ENCODE results near the gene MGST3.
"Not testable (repeated sequence)": the region's sequence is repeated elsewhere in the genome, so short reads cannot be mapped to it uniquely, and the experiment has no call there.

Gene MGST3

DNA sequence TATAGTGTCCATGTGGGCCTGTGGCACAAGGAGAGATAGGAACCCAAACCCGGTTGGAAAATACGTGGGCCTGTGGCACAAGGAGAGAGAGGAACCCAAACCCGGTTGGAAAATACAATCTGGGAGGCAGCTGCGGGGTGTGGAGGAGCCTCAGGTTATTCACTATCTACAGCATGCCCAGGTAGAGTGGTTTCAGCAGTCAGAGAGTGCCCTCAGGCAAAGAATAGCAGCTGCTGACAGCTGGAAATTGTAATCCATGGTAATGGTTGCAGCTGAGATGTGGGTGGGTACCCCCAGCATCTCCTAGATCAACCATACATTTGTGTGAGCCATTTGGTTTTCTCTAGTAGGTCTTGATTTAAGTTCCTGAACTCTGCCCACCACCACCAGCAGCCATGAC is 25.8 kb upstream of the MGST3 start:
- peaks cover 2% of the 10 kb centered on the region; the same call in 1 of the 2 replicates for H3K4me1 ChIP-seq (ENCODE audit: insufficient read depth, low read length)
- no peak overlapping the region for H3K4me3 ChIP-seq (ENCODE audit: low read length)
- H3K36me3 ChIP-seq (ENCODE audit: insufficient read depth, low read length): no peaks in the 10 kb centered on the region
- H3K9ac ChIP-seq (ENCODE audit: low read depth, low read length): no peak overlapping the region
- no peaks in the 10 kb centered on the region for H3K9me3 ChIP-seq (ENCODE audit: insufficient read depth, low read depth, low read length)
- no peaks in the 10 kb centered on the region for H3K27me3 ChIP-seq (ENCODE audit: insufficient read depth, low read length)
- H3K27ac ChIP-seq (ENCODE audit: low read depth, low read length): no peak overlapping the region
- WGBS: 94% methylated on average over 4 of the region's 4 CpGs

DNA sequence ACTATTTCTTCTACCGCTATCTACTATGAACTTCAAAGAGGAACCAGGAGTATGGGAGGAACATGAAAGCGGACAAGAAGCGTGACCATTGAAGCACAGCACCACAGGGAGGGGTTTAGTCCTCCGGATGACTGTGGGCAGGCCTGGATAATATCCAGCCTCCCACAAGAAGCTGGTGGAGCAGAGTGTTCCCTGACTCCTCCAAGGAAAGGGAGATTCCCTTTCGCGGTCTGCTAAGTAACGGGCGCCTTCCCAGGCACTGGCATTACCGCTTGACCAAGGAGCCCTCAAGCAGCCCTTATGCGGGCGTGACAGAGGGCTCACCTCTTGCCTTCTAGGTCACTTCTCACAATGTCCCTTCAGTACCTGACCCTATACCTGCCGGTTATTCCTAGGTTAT is 24.4 kb upstream of the MGST3 start:
- not testable (repeated sequence) for H3K36me3 ChIP-seq (ENCODE audit: insufficient read depth, low read length); H3K27ac ChIP-seq (ENCODE audit: low read depth, low read length); H3K9ac ChIP-seq (ENCODE audit: low read depth, low read length); H3K4me3 ChIP-seq (ENCODE audit: low read length); H3K9me3 ChIP-seq (ENCODE audit: insufficient read depth, low read depth, low read length); H3K4me1 ChIP-seq (ENCODE audit: insufficient read depth, low read length); H3K27me3 ChIP-seq (ENCODE audit: insufficient read depth, low read length)
- 93% methylated on average over 11 of the region's 12 CpGs for WGBS

DNA sequence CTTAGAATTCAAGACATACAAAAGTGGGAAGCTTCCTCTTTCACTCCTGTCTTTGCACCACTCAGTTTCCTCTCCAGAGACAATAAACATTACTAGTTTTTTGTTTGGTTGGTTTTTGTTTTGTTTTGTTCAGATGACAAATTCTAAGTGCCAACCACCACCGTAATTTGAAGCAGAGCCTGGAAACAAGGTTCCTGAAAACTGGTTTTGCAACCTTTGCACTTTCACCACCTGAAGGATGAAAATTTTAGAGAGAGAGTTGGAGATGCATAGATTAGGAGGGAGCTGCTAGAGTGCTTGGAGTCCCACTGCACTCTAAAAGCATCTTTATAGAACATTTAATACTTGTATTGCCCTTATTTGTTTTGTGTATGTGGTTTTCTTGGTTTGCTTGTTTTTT is 20.2 kb upstream of the MGST3 start:
- no peaks in the 10 kb centered on the region for H3K9me3 ChIP-seq (ENCODE audit: insufficient read depth, low read depth, low read length)
- no peak overlapping the region for H3K9ac ChIP-seq (ENCODE audit: low read depth, low read length)
- H3K4me3 ChIP-seq (ENCODE audit: low read length): no peak overlapping the region
- 89% methylated on average over 1 of the region's 1 CpG for WGBS
- H3K27ac ChIP-seq (ENCODE audit: low read depth, low read length): no peak overlapping the region
- no peaks in the 10 kb centered on the region for H3K27me3 ChIP-seq (ENCODE audit: insufficient read depth, low read length)
- no peaks in the 10 kb centered on the region for H3K36me3 ChIP-seq (ENCODE audit: insufficient read depth, low read length)
- 0 out of 2 replicates have a peak, but pooled peaks cover 1% of the 10 kb centered on the region for H3K4me1 ChIP-seq (ENCODE audit: insufficient read depth, low read length)

DNA sequence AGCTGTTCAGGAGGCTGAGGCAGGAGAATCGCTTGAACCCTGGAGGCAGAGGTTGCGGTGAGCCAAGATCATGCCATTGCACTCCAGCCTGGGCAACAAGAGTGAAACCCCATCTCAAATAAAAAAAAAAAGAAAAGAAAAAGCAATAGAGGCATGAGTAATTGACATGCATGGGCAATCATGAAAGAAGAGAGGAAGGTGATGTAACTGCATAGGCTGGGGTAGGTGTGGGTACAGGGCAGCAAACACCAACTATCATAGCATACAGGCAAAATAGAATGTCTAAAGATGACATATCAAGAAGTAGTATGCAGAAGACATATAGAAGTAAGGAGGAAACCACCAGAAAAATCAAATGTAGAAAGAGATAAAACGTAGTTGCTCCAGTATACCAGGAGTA is 19.0 kb upstream of the MGST3 start:
- H3K9me3 ChIP-seq (ENCODE audit: insufficient read depth, low read depth, low read length): no peaks in the 10 kb centered on the region
- H3K27ac ChIP-seq (ENCODE audit: low read depth, low read length): no peak overlapping the region
- peaks cover 13% of the 10 kb centered on the region; the same call in 1 of the 2 replicates for H3K4me1 ChIP-seq (ENCODE audit: insufficient read depth, low read length)
- H3K4me3 ChIP-seq (ENCODE audit: low read length): no peak overlapping the region
- no peaks in the 10 kb centered on the region for H3K27me3 ChIP-seq (ENCODE audit: insufficient read depth, low read length)
- no peaks in the 10 kb centered on the region for H3K36me3 ChIP-seq (ENCODE audit: insufficient read depth, low read length)
- H3K9ac ChIP-seq (ENCODE audit: low read depth, low read length): no peak overlapping the region
- 98% methylated on average over 3 of the region's 3 CpGs for WGBS

DNA sequence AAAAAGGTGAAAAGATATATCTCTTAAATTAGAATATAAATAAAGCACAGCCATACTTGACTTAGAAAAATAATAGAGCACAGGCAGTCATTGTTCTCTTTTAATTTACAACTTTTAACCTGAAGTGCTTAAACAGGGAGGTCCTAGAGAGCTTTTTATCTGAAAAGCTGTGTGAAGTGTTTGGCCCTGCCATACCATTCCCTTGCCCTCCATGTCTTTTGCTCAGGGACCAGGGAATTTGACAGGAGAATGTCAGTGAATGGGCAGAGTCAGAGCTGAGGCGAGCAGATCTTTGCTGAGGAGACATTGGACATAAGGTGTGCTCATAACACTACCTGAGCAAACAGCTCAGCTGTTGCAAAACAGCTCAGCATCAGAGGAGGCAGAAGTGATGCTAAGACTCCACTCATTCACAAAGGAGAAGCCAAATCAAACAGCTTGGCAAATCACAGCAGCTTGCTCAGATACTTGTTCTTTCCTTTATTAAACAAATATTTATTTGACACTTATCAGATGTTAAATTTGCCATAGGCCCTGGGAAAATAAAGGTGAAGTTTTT is 14.9 kb upstream of the MGST3 start:
- Histone ChIP-seq H3K9ac (ENCODE audit: low read depth, low read length) (no peak overlapping the region), H3K36me3 (ENCODE audit: insufficient read depth, low read length) (no peaks in the 10 kb centered on the region), H3K9me3 (ENCODE audit: insufficient read depth, low read depth, low read length) (no peaks in the 10 kb centered on the region), H3K4me1 (ENCODE audit: insufficient read depth, low read length) (peaks cover 13% of the 10 kb centered on the region; the same call in 1 of the 2 replicates), H3K4me3 (ENCODE audit: low read length) (no peak overlapping the region), H3K27ac (ENCODE audit: low read depth, low read length) (no peak overlapping the region), H3K27me3 (ENCODE audit: insufficient read depth, low read length) (no peaks in the 10 kb centered on the region)
- WGBS: 50% methylated on average over 1 of the region's 1 CpG

DNA sequence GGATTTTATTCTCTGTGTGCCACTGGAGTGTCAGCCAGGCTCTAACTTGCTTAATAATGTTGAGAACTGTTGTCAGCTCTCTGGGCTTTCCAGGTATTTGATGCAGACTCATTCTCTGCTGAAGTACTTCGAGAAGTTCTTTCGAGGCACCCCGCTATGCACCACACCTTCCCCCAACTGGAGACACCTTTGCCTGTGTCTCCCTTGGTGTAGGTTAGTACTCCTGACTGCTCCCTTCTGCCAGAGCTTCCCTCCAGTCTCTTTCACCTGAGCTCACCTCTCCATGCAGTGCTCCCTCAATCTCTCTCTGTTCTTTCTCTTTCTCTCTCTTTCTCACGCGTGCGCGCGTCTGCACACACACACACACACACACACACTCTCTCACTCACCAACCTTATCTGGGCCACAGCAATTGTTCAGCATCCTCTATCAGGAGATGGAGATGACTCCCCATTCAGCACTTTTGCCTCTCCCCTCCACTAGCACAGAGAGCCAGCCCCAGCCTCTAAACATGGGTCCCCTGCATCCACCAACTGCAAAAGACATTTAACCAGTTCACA is 14.0 kb upstream of the MGST3 start:
- no peaks in the 10 kb centered on the region for H3K27me3 ChIP-seq (ENCODE audit: insufficient read depth, low read length)
- 88% methylated on average over 8 of the region's 8 CpGs for WGBS
- no peaks in the 10 kb centered on the region for H3K36me3 ChIP-seq (ENCODE audit: insufficient read depth, low read length)
- no peak overlapping the region for H3K9ac ChIP-seq (ENCODE audit: low read depth, low read length)
- H3K4me3 ChIP-seq (ENCODE audit: low read length): no peak overlapping the region
- no peak overlapping the region for H3K27ac ChIP-seq (ENCODE audit: low read depth, low read length)
- peaks cover 13% of the 10 kb centered on the region; the same call in 1 of the 2 replicates for H3K4me1 ChIP-seq (ENCODE audit: insufficient read depth, low read length)
- H3K9me3 ChIP-seq (ENCODE audit: insufficient read depth, low read depth, low read length): no peaks in the 10 kb centered on the region

DNA sequence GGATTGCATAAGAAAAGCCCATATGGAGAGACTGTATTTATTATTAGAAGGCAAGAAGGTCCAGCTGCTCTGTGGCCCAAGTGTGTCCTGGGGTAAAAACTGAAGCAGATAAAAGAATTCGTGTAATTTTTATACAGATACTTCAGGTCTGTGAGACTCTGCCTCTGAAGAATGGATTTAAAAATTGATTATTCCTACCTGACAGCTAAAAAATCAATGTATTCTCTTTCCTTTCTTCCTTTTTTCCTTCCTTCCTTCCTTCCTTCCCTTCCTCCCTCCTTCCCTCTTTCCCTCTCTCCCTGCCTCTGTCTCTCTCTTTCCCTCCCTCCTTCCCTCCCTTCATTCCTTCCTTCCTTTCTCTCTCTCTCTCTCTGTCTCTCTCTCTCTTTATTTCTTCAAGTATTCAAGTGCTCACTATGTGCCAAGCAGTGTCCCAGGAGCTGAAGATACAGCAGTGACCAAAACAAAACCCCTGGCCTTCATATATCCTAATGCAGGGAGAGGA is 11.3 kb upstream of the MGST3 start:
- Histone ChIP-seq H3K9ac (ENCODE audit: low read depth, low read length) (no peak overlapping the region), H3K36me3 (ENCODE audit: insufficient read depth, low read length) (no peaks in the 10 kb centered on the region), H3K4me1 (ENCODE audit: insufficient read depth, low read length) (peaks cover 13% of the 10 kb centered on the region; the same call in 1 of the 2 replicates), H3K4me3 (ENCODE audit: low read length) (no peak overlapping the region), H3K27ac (ENCODE audit: low read depth, low read length) (no peak overlapping the region), H3K9me3 (ENCODE audit: insufficient read depth, low read depth, low read length) (no peaks in the 10 kb centered on the region), H3K27me3 (ENCODE audit: insufficient read depth, low read length) (no peaks in the 10 kb centered on the region)
- 100% methylated on average over 1 of the region's 1 CpG for WGBS

DNA sequence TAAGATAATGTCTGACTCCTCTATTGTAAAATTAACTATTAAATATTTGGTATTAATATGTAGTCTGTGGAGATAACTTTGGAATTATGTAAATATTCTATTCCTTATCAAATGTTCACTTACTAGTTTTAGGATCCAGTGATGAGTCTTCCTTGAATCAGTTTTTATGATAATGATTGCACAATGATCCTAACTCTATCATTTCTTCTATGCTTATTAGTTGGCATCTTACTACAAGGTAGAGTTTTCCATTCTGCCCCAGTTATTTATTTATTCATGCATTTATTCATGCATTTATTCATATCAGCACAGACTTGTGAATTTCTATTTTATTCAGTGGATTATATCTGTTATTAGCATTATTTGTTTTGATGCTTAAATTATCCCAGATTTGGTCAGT is 7.4 kb upstream of the MGST3 start:
- no peak overlapping the region for H3K9ac ChIP-seq (ENCODE audit: low read depth, low read length)
- no peak overlapping the region for H3K4me3 ChIP-seq (ENCODE audit: low read length)
- no peak overlapping the region for H3K27ac ChIP-seq (ENCODE audit: low read depth, low read length)

DNA sequence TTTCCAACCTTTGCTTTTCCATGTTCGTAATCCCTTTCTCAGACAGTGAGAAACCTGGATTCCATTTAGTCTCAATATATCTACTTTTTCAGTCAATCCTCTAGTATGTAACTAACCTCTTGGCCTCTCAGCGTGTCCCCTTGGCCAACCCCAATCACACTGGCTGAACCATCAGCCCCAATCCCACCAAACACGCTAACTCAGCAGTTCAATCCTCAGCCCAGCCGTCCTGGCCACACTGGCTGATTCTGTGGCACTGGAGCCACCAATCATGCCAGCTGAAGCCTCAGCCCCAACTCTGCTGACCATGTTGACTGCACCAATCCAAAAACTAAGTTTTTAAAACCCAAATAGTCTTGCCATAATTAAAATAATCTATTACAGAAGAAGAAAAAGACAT is 6.6 kb upstream of the MGST3 start:
- Histone ChIP-seq H3K36me3 (ENCODE audit: insufficient read depth, low read length) (no peaks in the 10 kb centered on the region), H3K27me3 (ENCODE audit: insufficient read depth, low read length) (peaks cover 5% of the 10 kb centered on the region; the same call in 1 of the 2 replicates), H3K4me3 (ENCODE audit: low read length) (no peak overlapping the region), H3K27ac (ENCODE audit: low read depth, low read length) (no peak overlapping the region), H3K9ac (ENCODE audit: low read depth, low read length) (no peak overlapping the region), H3K4me1 (ENCODE audit: insufficient read depth, low read length) (peaks cover 3% of the 10 kb centered on the region), H3K9me3 (ENCODE audit: insufficient read depth, low read depth, low read length) (no peaks in the 10 kb centered on the region)
- WGBS: 86% methylated on average over 4 of the region's 4 CpGs

More for the DNA sequence above, 7.4 kb upstream of the MGST3 start:
- no peaks in the 10 kb centered on the region for H3K27me3 ChIP-seq (ENCODE audit: insufficient read depth, low read length)
- H3K36me3 ChIP-seq (ENCODE audit: insufficient read depth, low read length): no peaks in the 10 kb centered on the region
- no peaks in the 10 kb centered on the region for H3K4me1 ChIP-seq (ENCODE audit: insufficient read depth, low read length)
- no peaks in the 10 kb centered on the region for H3K9me3 ChIP-seq (ENCODE audit: insufficient read depth, low read depth, low read length)

DNA sequence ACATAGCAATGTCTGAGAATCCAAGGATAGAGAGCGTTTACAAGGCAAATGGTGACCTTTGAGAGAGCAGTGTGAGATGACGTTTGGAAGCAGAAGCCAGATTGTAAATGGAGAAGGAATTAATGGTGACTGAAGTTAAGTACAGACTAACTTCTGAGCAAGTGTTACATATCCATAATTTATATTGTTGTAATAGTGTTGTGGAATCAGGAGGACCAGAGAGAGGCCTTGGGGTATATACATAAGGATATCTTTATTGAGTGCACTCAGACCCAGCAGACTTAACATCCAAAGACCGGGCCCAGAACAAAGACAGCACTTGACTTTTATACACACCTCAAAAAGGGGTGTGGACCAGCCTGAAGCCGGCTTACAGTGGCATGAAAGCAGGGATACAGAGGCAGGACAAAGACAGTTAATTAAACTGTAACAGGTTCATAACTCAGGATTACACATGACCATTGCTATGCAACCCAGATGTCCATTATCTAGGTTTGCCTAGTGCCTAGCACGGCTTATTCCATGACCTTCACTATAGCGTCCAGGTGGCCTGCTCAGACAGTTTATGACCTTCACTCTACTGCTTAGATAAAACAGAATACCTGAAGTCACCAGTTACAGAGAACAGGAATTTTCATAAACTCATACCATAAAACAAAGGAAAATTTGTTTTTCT is 2.7 kb upstream of the MGST3 start:
- no peaks in the 10 kb centered on the region for H3K9me3 ChIP-seq (ENCODE audit: insufficient read depth, low read depth, low read length)
- no peaks in the 10 kb centered on the region for H3K36me3 ChIP-seq (ENCODE audit: insufficient read depth, low read length)
- 84% methylated on average over 6 of the region's 6 CpGs for WGBS
- no peak overlapping the region for H3K9ac ChIP-seq (ENCODE audit: low read depth, low read length)
- H3K27ac ChIP-seq (ENCODE audit: low read depth, low read length): no peak overlapping the region
- peaks cover 19% of the 10 kb centered on the region for H3K4me1 ChIP-seq (ENCODE audit: insufficient read depth, low read length)
- peaks cover 6% of the 10 kb centered on the region; the same call in 1 of the 2 replicates for H3K27me3 ChIP-seq (ENCODE audit: insufficient read depth, low read length)
- no peak overlapping the region for H3K4me3 ChIP-seq (ENCODE audit: low read length)

DNA sequence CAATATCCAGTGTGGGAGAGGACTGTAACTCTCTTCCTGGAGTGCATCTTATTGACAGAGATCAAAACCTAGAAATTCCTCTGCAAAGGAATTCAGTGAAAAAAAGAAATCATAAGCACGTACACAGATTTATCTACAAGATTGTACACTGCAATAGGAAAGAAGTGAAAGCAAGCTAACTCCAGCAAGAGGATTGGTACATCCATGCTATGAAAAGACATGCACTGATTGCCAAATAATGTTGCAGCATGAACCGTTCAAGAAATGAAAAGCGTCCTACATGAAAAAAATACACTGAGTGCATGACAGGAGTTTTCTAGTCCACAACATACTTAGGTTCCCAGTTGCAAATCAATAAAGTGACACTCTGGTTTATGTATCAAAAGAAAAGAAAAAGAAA is 1.9 kb upstream of the MGST3 start:
- Histone ChIP-seq H3K36me3 (ENCODE audit: insufficient read depth, low read length) (no peaks in the 10 kb centered on the region), H3K27ac (ENCODE audit: low read depth, low read length) (no peak overlapping the region)

More for the DNA sequence above, 1.9 kb upstream of the MGST3 start:
- peaks cover 19% of the 10 kb centered on the region for H3K4me1 ChIP-seq (ENCODE audit: insufficient read depth, low read length)
- H3K9ac ChIP-seq (ENCODE audit: low read depth, low read length): no peak overlapping the region
- H3K9me3 ChIP-seq (ENCODE audit: insufficient read depth, low read depth, low read length): no peaks in the 10 kb centered on the region
- no peak overlapping the region for H3K4me3 ChIP-seq (ENCODE audit: low read length)
- H3K27me3 ChIP-seq (ENCODE audit: insufficient read depth, low read length): peaks cover 6% of the 10 kb centered on the region; the same call in 1 of the 2 replicates
- 99% methylated on average over 3 of the region's 3 CpGs for WGBS
